HepG2 (cell line): ENCODE data around the gene GAL3ST2. TPM values are rescaled to one million over a fixed set of nuclear protein-coding genes. Genes with fewer than 3 reads are reported as not detected.

Source experiments
- CC2D1A ChIP-seq: sonication (generic); formaldehyde crosslinking; IDR thresholded peaks from 2 replicates; pipeline ENCODE4 v1.8.1; 2023; ENCODE audit warnings: mild to moderate bottlenecking, missing genetic modification reagents
- ELF4 ChIP-seq: sonication (generic); formaldehyde crosslinking; IDR thresholded peaks from 2 replicates; pipeline ENCODE4 v1.5.0; 2020; ENCODE audit warnings: missing genetic modification reagents, mild to moderate bottlenecking, moderate library complexity, borderline replicate concordance
- ISL2 ChIP-seq: sonication (generic); formaldehyde crosslinking; IDR thresholded peaks from 2 replicates; pipeline ENCODE4 v1.5.0; 2020; ENCODE audit warnings: missing genetic modification reagents
- JUNB ChIP-seq: sonication (generic); formaldehyde crosslinking; IDR thresholded peaks from 2 replicates; pipeline ENCODE4 v1.8.0; 2022; ENCODE audit warnings: missing genetic modification reagents, mild to moderate bottlenecking, borderline replicate concordance
- KDM5A ChIP-seq: fragments of 200-600 bp; sonication (generic); IDR thresholded peaks from 2 replicates; pipeline ENCODE4 v1.7.0; 2018; ENCODE audit warnings: antibody characterized with exemption, mild to moderate bottlenecking, low read length, borderline replicate concordance
- MYNN ChIP-seq: sonication (generic); formaldehyde crosslinking; IDR thresholded peaks from 2 replicates; pipeline ENCODE4 v1.4.0; 2020; ENCODE audit warnings: mild to moderate bottlenecking, low read depth, missing genetic modification reagents
- NCOA2 ChIP-seq: sonication (generic); formaldehyde crosslinking; IDR thresholded peaks from 2 replicates; pipeline ENCODE4 v1.8.0; 2022; ENCODE audit warnings: inconsistent platforms
- NPAS2 ChIP-seq: sonication (generic); formaldehyde crosslinking; IDR thresholded peaks from 2 replicates; pipeline ENCODE4 v1.8.0; 2022; ENCODE audit warnings: mild to moderate bottlenecking, missing genetic modification reagents, borderline replicate concordance
- RBAK ChIP-seq: sonication (generic); formaldehyde crosslinking; IDR thresholded peaks from 2 replicates; pipeline ENCODE4 v1.5.1; 2020; ENCODE audit warnings: mild to moderate bottlenecking, missing genetic modification reagents
- YEATS4 ChIP-seq: sonication (generic); formaldehyde crosslinking; IDR thresholded peaks from 2 replicates; pipeline ENCODE4 v1.4.0; 2020; ENCODE audit warnings: missing genetic modification reagents, borderline replicate concordance
- ZNF446 ChIP-seq: sonication (generic); formaldehyde crosslinking; IDR thresholded peaks from 2 replicates; pipeline ENCODE4 v1.5.0; 2020; ENCODE audit warnings: mild to moderate bottlenecking, missing genetic modification reagents
- polyA plus RNA-seq, 8 experiments: library from polyadenylated mRNA; depleted of rRNA in 3 of 8; stranded (reverse) in 7 of 8; unstranded in 1 of 8; fragments of >200 nt; fragmentation: Illumina TruSeq in 4 of 8; extraction: Trizol in 4 of 8; gene quantifications; 2 replicates each; pipeline versions ENCODE4 v1.2.1 to v1.2.3, GENCODE V29; 2011 to 2016; ENCODE audit warnings: low read depth in 4 of 8, missing spikeins in 1 of 8, mixed read lengths in 1 of 8; ENCODE audit not compliant: insufficient read depth in 1 of 8
- total RNA-seq, 5 experiments: library from RNA; depleted of rRNA; stranded (reverse); fragments of >200 nt; fragmentation: Illumina TruSeq; extraction: Trizol; gene quantifications; 2 replicates each; pipeline ENCODE4 v1.2.3, GENCODE V29; 2016; ENCODE audit warnings: low read depth in 1 of 5
- TF ChIP-seq, protein P1 (sequence below): sonication (generic); formaldehyde crosslinking; IDR thresholded peaks from 2 replicates; pipeline ENCODE4 v1.4.0; 2020; ENCODE audit warnings: missing genetic modification reagents; ENCODE audit errors: not compliant biosample characterization
- TF ChIP-seq, protein P2 (sequence below): sonication (generic); formaldehyde crosslinking; IDR thresholded peaks from 2 replicates; pipeline ENCODE4 v1.8.1; 2023; ENCODE audit warnings: mild to moderate bottlenecking, missing genetic modification reagents, borderline replicate concordance
- TF ChIP-seq, protein P3 (sequence below): sonication (generic); formaldehyde crosslinking; IDR thresholded peaks from 2 replicates; pipeline ENCODE4 v1.4.0; 2020; ENCODE audit warnings: missing genetic modification reagents
- TF ChIP-seq, protein P4 (sequence below): sonication (generic); formaldehyde crosslinking; IDR thresholded peaks from 2 replicates; pipeline ENCODE4 v1.4.0; 2020; ENCODE audit warnings: missing genetic modification reagents, borderline replicate concordance
- TF ChIP-seq, protein P5 (sequence below): sonication (generic); formaldehyde crosslinking; IDR thresholded peaks from 2 replicates; pipeline ENCODE4 v1.5.0; 2020; ENCODE audit warnings: mild to moderate bottlenecking, missing genetic modification reagents
- TF ChIP-seq, protein P6 (sequence below): sonication (generic); formaldehyde crosslinking; IDR thresholded peaks from 2 replicates; pipeline ENCODE4 v1.4.0; 2020; ENCODE audit warnings: mild to moderate bottlenecking, missing genetic modification reagents
- TF ChIP-seq, protein P7 (sequence below): sonication (generic); formaldehyde crosslinking; conservative IDR thresholded peaks from 2 replicates; pipeline ENCODE4 v1.4.0; 2020; ENCODE audit warnings: missing genetic modification reagents

Gene GAL3ST2
- total and polyA plus RNA-seq, 2 of the 13 experiments (the other 11 are each of a cell fraction or from before 2014, with no cell fraction given), result 0.17 to 0.20 TPM

DNA sequence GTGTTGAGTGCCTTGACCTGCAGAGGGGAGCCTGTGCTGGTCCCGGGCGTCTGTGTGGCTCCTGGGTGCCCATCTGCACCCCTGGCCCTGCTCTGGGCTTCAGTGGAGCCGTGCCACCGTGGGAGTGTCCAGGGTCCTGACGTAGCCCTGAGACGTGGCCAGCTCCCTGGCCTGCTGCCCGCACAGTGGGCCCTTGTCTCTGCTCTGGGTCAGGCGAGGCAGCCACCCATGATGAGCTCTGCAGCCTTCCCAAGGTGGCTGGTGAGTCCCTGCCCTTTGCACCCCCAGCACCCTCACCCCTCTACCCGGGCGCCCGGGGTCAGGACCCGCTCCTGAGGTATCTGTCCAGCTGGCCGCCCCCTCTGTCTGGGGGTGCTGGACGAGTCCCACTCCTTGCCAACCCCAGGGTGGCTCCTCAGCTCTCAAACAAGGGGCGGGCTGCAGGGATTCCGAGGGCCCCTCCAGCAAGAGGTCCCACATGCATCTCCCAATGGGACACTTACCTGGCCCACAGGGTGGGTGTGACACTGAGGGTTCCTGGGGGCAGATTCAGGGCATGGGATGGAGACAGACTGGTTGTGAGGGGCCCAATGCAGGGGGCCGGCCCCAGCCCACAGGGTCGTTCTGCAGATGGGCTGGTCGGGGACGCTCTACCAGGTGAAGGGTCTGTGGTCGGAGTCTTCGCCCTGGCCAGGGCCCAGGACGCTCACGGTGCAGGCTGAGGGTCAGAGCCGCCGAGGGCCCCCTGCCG is 34.8 kb downstream of the GAL3ST2 start (continued):
- TF ChIP-seq RBAK (CRISPR knock-in tag), result no peak
- TF ChIP-seq, protein P1, sequence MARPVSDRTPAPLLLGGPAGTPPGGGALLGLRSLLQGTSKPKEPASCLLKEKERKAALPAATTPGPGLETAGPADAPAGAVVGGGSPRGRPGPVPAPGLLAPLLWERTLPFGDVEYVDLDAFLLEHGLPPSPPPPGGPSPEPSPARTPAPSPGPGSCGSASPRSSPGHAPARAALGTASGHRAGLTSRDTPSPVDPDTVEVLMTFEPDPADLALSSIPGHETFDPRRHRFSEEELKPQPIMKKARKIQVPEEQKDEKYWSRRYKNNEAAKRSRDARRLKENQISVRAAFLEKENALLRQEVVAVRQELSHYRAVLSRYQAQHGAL, result no peak
- TF ChIP-seq CC2D1A (CRISPR knock-in tag), result no peak
- TF ChIP-seq NCOA2 (CRISPR knock-in tag), result no peak
- TF ChIP-seq MYNN, result no peak
- TF ChIP-seq, protein P2, sequence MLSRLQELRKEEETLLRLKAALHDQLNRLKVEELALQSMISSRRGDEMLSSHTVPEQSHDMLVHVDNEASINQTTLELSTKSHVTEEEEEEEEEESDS (CRISPR knock-in tag), result no peak
- no peak for TF ChIP-seq JUNB (CRISPR knock-in tag)
- TF ChIP-seq, protein P3, sequence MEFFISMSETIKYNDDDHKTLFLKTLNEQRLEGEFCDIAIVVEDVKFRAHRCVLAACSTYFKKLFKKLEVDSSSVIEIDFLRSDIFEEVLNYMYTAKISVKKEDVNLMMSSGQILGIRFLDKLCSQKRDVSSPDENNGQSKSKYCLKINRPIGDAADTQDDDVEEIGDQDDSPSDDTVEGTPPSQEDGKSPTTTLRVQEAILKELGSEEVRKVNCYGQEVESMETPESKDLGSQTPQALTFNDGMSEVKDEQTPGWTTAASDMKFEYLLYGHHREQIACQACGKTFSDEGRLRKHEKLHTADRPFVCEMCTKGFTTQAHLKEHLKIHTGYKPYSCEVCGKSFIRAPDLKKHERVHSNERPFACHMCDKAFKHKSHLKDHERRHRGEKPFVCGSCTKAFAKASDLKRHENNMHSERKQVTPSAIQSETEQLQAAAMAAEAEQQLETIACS, result no peak
- TF ChIP-seq, protein P4, sequence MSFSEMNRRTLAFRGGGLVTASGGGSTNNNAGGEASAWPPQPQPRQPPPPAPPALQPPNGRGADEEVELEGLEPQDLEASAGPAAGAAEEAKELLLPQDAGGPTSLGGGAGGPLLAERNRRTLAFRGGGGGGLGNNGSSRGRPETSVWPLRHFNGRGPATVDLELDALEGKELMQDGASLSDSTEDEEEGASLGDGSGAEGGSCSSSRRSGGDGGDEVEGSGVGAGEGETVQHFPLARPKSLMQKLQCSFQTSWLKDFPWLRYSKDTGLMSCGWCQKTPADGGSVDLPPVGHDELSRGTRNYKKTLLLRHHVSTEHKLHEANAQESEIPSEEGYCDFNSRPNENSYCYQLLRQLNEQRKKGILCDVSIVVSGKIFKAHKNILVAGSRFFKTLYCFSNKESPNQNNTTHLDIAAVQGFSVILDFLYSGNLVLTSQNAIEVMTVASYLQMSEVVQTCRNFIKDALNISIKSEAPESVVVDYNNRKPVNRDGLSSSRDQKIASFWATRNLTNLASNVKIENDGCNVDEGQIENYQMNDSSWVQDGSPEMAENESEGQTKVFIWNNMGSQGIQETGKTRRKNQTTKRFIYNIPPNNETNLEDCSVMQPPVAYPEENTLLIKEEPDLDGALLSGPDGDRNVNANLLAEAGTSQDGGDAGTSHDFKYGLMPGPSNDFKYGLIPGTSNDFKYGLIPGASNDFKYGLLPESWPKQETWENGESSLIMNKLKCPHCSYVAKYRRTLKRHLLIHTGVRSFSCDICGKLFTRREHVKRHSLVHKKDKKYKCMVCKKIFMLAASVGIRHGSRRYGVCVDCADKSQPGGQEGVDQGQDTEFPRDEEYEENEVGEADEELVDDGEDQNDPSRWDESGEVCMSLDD (CRISPR knock-in tag), result no peak
- no peak for TF ChIP-seq ELF4 (CRISPR knock-in tag)
- TF ChIP-seq, protein P5, sequence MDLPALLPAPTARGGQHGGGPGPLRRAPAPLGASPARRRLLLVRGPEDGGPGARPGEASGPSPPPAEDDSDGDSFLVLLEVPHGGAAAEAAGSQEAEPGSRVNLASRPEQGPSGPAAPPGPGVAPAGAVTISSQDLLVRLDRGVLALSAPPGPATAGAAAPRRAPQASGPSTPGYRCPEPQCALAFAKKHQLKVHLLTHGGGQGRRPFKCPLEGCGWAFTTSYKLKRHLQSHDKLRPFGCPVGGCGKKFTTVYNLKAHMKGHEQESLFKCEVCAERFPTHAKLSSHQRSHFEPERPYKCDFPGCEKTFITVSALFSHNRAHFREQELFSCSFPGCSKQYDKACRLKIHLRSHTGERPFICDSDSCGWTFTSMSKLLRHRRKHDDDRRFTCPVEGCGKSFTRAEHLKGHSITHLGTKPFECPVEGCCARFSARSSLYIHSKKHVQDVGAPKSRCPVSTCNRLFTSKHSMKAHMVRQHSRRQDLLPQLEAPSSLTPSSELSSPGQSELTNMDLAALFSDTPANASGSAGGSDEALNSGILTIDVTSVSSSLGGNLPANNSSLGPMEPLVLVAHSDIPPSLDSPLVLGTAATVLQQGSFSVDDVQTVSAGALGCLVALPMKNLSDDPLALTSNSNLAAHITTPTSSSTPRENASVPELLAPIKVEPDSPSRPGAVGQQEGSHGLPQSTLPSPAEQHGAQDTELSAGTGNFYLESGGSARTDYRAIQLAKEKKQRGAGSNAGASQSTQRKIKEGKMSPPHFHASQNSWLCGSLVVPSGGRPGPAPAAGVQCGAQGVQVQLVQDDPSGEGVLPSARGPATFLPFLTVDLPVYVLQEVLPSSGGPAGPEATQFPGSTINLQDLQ (CRISPR knock-in tag), result no peak
- TF ChIP-seq ISL2, result no peak
- no peak for TF ChIP-seq KDM5A
- TF ChIP-seq, protein P6, sequence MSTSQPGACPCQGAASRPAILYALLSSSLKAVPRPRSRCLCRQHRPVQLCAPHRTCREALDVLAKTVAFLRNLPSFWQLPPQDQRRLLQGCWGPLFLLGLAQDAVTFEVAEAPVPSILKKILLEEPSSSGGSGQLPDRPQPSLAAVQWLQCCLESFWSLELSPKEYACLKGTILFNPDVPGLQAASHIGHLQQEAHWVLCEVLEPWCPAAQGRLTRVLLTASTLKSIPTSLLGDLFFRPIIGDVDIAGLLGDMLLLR, result no peak
- no peak for TF ChIP-seq NPAS2 (CRISPR knock-in tag)
- no peak for TF ChIP-seq ZNF446 (CRISPR knock-in tag)
- no peak for TF ChIP-seq YEATS4 (CRISPR knock-in tag)
- TF ChIP-seq, protein P7, sequence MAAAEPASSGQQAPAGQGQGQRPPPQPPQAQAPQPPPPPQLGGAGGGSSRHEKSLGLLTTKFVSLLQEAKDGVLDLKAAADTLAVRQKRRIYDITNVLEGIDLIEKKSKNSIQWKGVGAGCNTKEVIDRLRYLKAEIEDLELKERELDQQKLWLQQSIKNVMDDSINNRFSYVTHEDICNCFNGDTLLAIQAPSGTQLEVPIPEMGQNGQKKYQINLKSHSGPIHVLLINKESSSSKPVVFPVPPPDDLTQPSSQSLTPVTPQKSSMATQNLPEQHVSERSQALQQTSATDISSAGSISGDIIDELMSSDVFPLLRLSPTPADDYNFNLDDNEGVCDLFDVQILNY, result no peak
